Activated T-helper 1 cell treated with Interleukin-2 at 50 U/mL for 16 hours (primary cell): ENCODE results near the gene KMO.

Experiments used
- DNase-seq: peaks from one replicate; pipeline ENCODE4 v3.0.0-alpha.2; 2020; ENCODE audit warnings: low read depth

Gene KMO

GRCh38 chr1:241630476-241630875 is 98.3 kb downstream of the KMO start:
- no peak for DNase-seq

GRCh38 chr1:241630899-241631298 is 98.7 kb downstream of the KMO start:
- DNase-seq = no peak

- DNase-seq = no peak
These were observed 99.5 kb downstream of the KMO start for GRCh38 chr1:241631674-241632073.

- DNase-seq = no peak
These were observed 100.8 kb downstream of the KMO start for GRCh38 chr1:241632987-241633386.

GRCh38 chr1:241635556-241636152 is 103.5 kb downstream of the KMO start:
- no peak for DNase-seq

GRCh38 chr1:241636291-241636690 is 104.1 kb downstream of the KMO start:
- no peak for DNase-seq

- no peak for DNase-seq
These were observed 104.9 kb downstream of the KMO start for GRCh38 chr1:241637046-241637590.

- DNase-seq = no peak
These were observed 105.4 kb downstream of the KMO start for GRCh38 chr1:241637604-241638003.

- DNase-seq = no peak
These were observed 106.0 kb downstream of the KMO start for GRCh38 chr1:241638099-241638682.

- no peak for DNase-seq
These were observed 106.9 kb downstream of the KMO start for GRCh38 chr1:241638909-241639622.

GRCh38 chr1:241639623-241640148 is 107.5 kb downstream of the KMO start:
- peak; percentile 4 for DNase-seq

- peak; percentile 87 for DNase-seq
These were observed 108.1 kb downstream of the KMO start, which contains the start of the genes CHML and OPN3 for GRCh38 chr1:241640149-241640866. CHML (minus strand) TSS chr1:241640369; CDS start chr1:241635766, 4,603 bp downstream. OPN3 (minus strand) TSS chr1:241640369; CDS start chr1:241640254, 115 bp downstream.

GRCh38 chr1:241640867-241641622 is 108.9 kb downstream of the KMO start:
- DNase-seq = no peak

- no peak for DNase-seq
These were observed 109.8 kb downstream of the KMO start for GRCh38 chr1:241641773-241642592.

GRCh38 chr1:241642593-241642944 is 110.4 kb downstream of the KMO start:
- no peak for DNase-seq

- DNase-seq = no peak
These were observed 112.1 kb downstream of the KMO start for GRCh38 chr1:241644259-241644658.

GRCh38 chr1:241645199-241645598 is 113.0 kb downstream of the KMO start:
- no peak for DNase-seq
